NK-92 (cell line): ENCODE results near the gene ERC1.

Source experiments
- DNase-seq: peaks from one replicate; lab custom pipeline; 2025; ENCODE audit not compliant: unreplicated experiment; lab: John Stamatoyannopoulos, UW

Gene ERC1

GRCh38 chr12:1377117-1377516, 386.1 kb downstream of the ERC1 start:
- no peak for DNase-seq

DNA sequence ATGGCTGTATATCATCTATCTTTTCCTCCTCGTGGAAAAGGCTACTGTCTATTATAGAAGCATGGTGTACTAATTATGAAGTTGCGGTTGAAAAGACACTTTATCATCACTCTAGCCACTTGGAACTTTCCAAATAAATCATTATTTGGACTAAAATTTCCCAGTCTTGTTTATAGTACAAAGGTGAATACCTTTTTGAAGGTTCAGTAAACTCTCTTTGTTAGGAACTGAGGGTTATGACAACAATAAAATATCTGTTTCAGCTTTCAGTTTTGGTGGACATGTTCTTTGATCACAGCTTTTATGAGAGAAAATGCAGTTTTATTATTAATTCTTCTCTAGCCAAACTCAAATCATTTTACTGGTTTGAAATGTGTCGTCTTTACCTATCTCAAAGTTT, 386.7 kb downstream of the ERC1 start:
- no peak for DNase-seq

GRCh38 chr12:1380171-1380851, 389.3 kb downstream of the ERC1 start:
- DNase-seq: no peak

DNA sequence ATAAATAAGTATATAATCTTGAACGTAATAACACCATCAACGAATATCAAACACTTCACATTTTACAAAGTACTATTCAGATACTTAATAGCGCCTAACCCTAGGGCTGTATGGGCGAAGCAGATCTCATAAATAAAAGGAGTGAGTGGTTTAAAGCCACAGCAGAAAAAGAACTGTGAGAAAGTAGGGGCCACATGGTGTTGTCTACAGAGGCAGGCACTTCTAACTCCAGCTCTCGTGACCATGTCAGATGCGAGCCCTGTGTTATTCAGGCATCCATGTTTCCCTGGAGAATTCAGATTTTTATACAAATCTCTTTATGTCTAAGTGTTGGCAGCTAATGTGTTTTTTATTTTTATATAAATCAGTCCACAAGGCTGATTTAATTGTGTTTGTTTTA, 391.1 kb downstream of the ERC1 start:
- no peak for DNase-seq

- DNase-seq: no peak
Measured at GRCh38 chr12:1382826-1383225, 391.8 kb downstream of the ERC1 start.

GRCh38 chr12:1383758-1384157, 392.7 kb downstream of the ERC1 start:
- DNase-seq: no peak

DNA sequence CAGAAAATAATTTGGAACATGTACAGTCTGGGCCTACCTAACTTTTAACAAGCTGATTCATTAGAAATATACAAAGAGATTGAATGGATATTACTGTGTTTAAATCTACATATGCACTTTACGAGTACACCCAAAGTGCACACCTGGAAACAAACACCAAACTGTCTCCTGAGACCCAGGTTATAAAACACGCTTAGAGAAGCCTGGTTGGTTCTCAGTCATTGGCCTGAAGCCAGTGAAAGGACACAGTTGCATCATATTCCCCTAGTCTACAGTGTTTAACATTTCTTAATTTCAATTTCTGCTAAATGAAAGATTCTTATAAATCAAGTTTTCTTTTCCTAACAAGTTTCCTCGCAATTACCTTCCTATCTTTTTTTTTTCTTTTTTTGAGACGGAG, 393.9 kb downstream of the ERC1 start:
- no peak for DNase-seq

GRCh38 chr12:1391722-1392121, 400.7 kb downstream of the ERC1 start:
- no peak for DNase-seq

- DNase-seq: no peak
Measured at GRCh38 chr12:1395421-1395955, 404.5 kb downstream of the ERC1 start.

- no peak for DNase-seq
Measured at GRCh38 chr12:1398673-1399072, 407.6 kb downstream of the ERC1 start.

GRCh38 chr12:1401891-1402290, 410.9 kb downstream of the ERC1 start:
- DNase-seq: no peak

GRCh38 chr12:1403417-1403816, 412.4 kb downstream of the ERC1 start:
- no peak for DNase-seq

GRCh38 chr12:1405619-1406018, 414.6 kb downstream of the ERC1 start:
- DNase-seq: no peak

GRCh38 chr12:1410794-1411193, 419.8 kb downstream of the ERC1 start:
- DNase-seq: no peak

DNA sequence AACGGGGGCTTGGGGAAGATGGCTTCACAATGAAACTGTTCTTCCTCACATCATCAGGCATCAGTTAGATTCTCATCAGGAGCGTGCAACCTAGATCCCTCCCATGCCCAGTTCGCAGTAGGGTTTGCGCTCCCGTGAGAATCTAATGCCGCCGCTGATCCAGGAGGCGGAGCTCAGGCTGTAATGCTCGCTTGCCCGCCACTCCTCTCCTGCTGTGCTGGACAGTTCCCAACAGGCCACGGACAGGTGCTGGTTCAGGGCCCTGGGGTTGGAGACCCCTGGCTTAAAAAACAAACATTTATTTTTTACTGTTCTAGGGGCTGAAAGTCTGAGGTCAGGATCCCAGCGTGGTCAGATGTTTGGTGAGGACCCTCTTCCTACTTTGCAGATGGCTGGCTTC, 422.9 kb downstream of the ERC1 start:
- no peak for DNase-seq

DNA sequence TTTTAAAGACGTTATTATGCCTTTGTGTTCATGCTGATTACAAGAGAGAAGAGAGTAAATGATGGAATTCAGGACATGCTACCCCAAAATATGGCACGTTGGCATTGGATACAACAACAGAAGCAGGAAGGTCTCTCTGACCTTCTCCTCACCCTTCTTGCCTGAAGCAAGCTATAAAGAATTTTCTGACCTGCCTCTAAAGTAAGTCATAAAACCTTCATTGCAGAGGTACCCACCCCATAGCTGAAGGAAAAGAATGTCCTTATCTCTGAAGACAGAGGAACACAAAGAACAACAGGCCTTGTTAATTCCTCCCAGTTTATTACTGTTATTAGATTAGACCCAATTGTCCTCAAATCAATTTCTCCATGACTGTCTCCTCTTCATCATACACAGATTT, 427.1 kb downstream of the ERC1 start:
- no peak for DNase-seq

GRCh38 chr12:1419849-1420371, 428.9 kb downstream of the ERC1 start:
- DNase-seq: no peak

DNA sequence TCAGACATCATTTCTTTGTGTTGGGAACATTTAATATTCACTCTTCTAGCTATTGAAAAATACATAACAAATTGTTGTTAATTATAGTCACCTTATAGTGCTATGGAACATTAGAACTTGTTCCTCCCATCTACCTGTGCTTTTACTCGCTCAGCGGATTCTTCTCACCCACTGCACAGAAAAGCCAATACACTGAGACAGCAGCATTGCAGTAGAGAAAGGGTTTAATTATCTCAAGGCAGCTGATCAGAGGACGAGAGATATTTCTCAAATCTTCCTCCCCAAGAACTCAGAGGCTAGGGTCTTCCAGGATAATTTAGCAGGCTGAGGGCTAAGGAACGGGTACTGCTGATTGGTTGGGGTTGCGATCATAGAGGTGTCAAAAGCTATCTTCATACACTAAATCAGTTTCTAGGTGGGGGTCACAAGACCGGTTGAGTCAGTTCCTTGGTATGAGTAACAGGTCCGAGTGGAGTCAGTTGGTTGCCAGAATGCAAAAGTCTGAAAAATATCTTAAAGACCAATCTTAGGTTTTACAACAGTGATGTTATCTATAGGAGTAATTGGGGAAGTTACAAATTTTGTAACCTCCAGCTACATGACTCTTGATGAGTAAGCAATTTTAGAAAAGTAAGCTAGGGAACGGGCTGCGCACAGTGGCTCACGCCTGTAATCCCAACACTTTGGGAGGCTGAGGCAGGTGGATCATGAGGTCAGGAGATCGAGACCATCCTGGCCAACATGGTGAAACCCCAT, 430.2 kb downstream of the ERC1 start:
- no peak for DNase-seq

DNA sequence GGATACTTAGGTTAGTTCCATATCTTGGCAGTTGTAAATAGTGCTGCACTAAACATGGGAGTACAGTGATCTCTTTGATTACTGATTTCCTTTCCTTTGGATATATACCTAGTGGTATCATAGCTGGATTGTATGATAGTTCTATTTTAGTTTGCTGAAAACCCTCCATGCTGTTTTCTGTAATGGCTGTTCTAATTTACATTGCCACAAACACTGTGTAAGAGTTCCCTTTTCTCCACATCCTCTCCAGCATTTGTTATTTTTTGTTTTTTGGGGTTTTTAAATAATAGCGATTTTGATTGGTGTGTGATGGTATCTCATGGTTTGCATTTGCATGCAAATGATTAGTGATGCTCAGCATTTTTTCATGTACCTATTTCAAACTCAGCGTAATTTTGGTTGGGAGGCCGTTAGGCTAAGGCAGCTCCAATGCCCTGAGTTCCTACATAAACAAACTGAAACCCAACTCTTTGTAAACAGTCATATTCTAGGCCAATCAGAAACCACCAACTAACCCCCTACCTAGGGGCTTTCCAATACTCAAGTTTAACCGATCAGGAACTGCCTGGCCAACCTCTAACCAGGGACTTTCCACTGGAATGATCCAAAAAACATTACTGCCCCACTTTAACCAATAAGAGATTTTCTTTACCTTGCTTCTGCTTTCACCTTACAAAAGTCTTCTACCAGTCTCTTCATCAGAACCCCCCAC, 431.7 kb downstream of the ERC1 start:
- DNase-seq: no peak

DNA sequence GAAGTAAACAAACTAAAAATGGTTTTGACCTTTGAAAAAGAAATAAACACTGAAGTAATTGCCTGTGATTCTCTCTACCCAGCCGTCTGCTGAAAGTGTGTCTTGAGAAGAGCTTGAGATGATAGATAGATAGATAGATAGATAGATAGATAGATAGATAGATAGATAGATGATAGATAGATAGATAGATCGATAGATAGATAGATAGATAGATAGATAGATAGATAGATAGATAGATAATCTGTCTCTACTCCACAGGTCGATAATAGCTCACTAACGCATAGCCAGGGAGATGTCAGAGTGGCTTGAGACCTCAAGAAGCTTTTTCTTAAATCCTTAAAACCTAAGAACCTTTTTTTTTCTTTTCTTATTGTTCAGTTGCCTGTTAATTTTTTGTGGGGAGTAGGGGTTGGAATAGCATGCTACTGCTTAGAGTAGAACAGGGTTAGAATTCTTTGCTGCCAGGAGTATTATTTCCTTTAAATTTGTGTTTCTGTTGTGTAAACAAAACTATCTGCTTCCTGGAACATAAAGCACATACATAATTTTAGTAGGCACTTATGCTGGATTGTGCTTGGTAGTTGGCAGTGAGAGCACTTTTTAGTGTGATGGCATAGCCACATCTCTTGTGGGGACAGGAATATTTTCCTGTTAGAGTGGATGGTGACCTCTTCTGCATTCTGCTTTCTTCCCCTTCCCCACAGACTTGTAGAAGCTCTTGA, 433.8 kb downstream of the ERC1 start:
- DNase-seq: no peak

DNA sequence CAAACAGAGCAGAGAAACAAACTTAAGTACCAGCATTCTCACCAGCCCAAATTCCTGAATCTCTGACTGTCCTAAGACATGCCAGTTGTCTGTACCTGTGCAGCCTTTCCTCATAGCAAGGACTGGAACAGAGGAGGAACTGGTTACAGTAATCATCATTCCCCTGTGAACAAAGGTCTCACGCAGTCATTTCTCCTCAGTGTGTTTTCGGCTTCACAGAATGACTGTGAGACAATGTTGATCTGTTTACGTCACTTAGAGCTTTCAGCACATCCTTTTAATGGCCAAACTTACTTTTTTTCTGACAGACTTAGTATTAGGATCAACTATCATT, 434.3 kb downstream of the ERC1 start:
- DNase-seq: no peak
